Measurements from ENCODE around the gene NEXN. TPM values are rescaled to one million over a fixed set of nuclear protein-coding genes. Genes with fewer than 3 reads are reported as not detected.
A peak's percentile ranks its signal among the peaks of the same experiment; 100 is the strongest.

The NEXN gene
- total and polyA plus RNA-seq, 11 donors = 224 to 935 (median 370) TPM

DNA sequence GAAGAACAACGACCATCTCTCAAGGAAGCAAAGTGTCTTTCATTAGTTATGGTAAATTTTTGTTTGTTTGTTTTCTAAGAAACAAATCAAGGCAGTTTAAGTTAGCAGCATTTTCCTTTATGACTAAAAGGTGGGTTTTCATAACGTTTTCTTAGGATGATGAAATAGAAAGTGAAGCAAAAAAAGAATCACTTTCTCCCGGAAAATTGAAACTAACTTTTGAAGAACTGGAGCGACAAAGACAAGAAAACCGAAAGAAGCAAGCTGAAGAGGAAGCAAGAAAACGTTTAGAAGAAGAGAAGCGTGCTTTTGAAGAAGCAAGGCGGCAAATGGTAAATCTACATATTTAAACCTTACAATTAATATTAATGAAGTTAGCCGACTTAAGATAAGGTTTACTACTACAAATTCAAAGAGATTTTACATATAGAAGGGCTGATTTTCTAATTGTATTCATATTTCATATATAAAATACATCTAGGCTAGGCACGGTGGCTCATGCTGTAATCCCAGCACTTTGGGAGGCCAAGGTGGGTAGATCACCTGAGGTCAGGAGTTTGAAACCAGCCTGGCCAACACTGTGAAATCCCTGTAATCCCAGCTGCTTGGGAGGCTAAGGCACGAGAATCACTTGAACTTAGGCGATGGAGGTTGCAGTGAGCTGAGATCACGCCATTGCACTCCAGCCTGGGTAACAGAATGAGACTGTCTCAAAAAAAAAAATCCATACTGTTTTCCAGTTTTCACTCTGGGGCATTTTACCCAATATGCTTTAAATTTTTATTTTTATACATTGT is 38.3 kb downstream of the NEXN start:
- Histone ChIP-seq H3K27me3 (no peaks in the 10 kb centered on the region), H3K36me3 (peaks cover 0 to 97% (median 61%) of the 10 kb centered on the region in 9 donors), H3K9me3 (no peaks in the 10 kb centered on the region), H3K4me1 (peaks cover 0 to 15% (median 0%) of the 10 kb centered on the region in 12 donors), H3K27ac (peak overlapping the region in 8 of 12 donors; percentile 7 to 61 (median 32)), H3K4me3 (peak overlapping the region in 7 of 12 donors; percentile 18 to 52 (median 25))
- intact Hi-C loops (cut with DNase I) = no loop called here
- TF ChIP-seq, protein P1, sequence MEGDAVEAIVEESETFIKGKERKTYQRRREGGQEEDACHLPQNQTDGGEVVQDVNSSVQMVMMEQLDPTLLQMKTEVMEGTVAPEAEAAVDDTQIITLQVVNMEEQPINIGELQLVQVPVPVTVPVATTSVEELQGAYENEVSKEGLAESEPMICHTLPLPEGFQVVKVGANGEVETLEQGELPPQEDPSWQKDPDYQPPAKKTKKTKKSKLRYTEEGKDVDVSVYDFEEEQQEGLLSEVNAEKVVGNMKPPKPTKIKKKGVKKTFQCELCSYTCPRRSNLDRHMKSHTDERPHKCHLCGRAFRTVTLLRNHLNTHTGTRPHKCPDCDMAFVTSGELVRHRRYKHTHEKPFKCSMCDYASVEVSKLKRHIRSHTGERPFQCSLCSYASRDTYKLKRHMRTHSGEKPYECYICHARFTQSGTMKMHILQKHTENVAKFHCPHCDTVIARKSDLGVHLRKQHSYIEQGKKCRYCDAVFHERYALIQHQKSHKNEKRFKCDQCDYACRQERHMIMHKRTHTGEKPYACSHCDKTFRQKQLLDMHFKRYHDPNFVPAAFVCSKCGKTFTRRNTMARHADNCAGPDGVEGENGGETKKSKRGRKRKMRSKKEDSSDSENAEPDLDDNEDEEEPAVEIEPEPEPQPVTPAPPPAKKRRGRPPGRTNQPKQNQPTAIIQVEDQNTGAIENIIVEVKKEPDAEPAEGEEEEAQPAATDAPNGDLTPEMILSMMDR (IDR thresholded peaks at IDR 0.05) = no peak
- no peak for TF ChIP-seq POLR2A (IDR thresholded peaks at IDR 0.05)
- WGBS, 4 donors = 64 to 78% (median 65%) methylated on average over 13 of the region's 13 CpGs
- ATAC-seq = no peak
- DNase-seq = no peak

DNA sequence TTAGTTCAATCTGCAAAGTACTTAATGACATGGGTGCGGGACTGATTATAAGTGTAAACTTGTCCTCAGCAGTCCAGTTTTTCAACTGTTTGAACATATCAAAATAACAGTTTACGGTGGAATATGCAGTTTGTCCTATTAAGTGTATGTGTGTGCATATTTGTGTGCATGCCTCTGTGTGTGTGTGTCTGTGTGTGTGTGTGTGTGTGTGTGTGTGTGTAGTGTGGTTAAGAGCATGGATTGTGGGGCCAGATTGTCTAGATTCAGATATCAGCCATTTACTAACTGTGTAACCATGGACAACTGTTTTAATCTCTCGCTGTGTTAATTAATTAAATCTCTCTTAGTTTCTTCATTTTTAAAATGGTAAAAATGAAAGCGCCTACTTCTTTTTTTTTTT is 39.0 kb downstream of the NEXN start:
- peaks cover 0 to 15% (median 0%) of the 10 kb centered on the region in 12 donors for H3K4me1 ChIP-seq
- peak overlapping the region in 1 of 12 donors; percentile 34 for H3K27ac ChIP-seq
- H3K36me3 ChIP-seq = peaks cover 0 to 98% (median 61%) of the 10 kb centered on the region in 9 donors
- WGBS, 4 donors = 89 to 92% (median 90%) methylated on average over 4 of the region's 4 CpGs
- no peak for DNase-seq
- ATAC-seq = peak in 1 of 4 donors; percentile 15
- intact Hi-C loops (cut with DNase I) = no loop called here
- TF ChIP-seq POLR2A (IDR thresholded peaks at IDR 0.05) = no peak
- TF ChIP-seq, protein P1 (IDR thresholded peaks at IDR 0.05) = no peak
- no peaks in the 10 kb centered on the region for H3K27me3 ChIP-seq
- H3K4me3 ChIP-seq = peak overlapping the region in 3 of 12 donors; percentile 46 to 52 (median 50)
- H3K9me3 ChIP-seq = no peaks in the 10 kb centered on the region

DNA sequence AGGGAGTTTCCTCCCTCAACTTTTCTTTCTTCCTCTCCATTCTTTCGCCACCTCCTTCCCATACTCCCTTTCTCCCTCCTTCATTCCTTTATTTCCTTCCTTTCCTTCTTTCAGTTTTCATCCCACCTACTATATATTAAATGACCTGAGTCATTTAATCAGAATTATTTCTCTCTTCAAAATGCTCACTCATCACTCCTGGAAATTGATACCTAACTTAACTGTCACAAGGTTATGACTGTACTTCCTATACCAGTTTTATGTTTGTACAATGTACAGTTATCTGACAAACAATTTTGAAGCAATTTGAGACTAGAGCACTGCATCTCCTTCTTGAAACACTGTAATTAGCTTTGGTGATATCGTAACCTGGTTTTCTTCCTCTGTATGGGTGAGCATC is 41.4 kb downstream of the NEXN start:
- intact Hi-C loops (cut with DNase I) = loop anchor here in 1 of 10 donors (10.0 kb wide), 1 partner anchor 205 kb away; no protein-coding TSS in a partner anchor
- WGBS, 4 donors = 94 to 98% (median 96%) methylated on average over 2 of the region's 2 CpGs
- ATAC-seq = no peak

DNA sequence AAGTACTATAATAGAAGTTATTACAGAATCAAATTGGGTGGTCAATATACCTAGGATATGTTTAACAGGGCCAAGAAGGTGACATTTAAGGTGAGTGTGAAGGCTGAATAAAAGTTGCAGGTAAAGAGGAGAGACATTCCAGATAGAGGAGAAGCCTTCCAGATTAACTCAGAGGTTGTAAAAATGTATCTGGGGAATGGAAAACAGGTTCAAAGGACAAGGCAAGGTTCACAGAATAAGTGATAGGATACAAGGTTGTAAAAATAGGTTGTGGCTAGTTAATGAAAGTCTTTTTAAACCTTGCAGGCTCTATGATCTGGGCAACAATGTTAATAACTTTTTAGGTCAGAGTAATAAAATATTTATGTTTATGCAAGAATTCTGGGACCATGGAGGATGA is 50.2 kb downstream of the NEXN start:
- Histone ChIP-seq H3K27me3 (no peaks in the 10 kb centered on the region), H3K4me3 (no peak overlapping the region), H3K27ac (no peak overlapping the region), H3K4me1 (no peaks in the 10 kb centered on the region), H3K9me3 (no peaks in the 10 kb centered on the region), H3K36me3 (peaks cover 0 to 99% (median 83%) of the 10 kb centered on the region in 9 donors)
- DNase-seq (no peak), ATAC-seq (no peak)
- intact Hi-C loops (cut with DNase I) = loop anchor here in 1 of 10 donors (10.0 kb wide), 1 partner anchor 214 kb away; no protein-coding TSS in a partner anchor
- TF ChIP-seq, protein P1 (IDR thresholded peaks at IDR 0.05) = no peak
- no peak for TF ChIP-seq POLR2A (IDR thresholded peaks at IDR 0.05)

More for the DNA sequence above, 41.4 kb downstream of the NEXN start:
- no peaks in the 10 kb centered on the region for H3K27me3 ChIP-seq
- no peaks in the 10 kb centered on the region for H3K9me3 ChIP-seq
- no peak overlapping the region for H3K27ac ChIP-seq
- H3K4me3 ChIP-seq = no peak overlapping the region
- H3K36me3 ChIP-seq = peaks cover 0 to 97% (median 60%) of the 10 kb centered on the region in 9 donors
- no peak for TF ChIP-seq POLR2A (IDR thresholded peaks at IDR 0.05)
- TF ChIP-seq, protein P1 (IDR thresholded peaks at IDR 0.05) = no peak
- H3K4me1 ChIP-seq = peaks cover 0 to 15% (median 0%) of the 10 kb centered on the region in 12 donors
- DNase-seq = no peak

Data from heart left ventricle (tissue), 16 donors.